ENCODE data around the gene ERICH4.
"Not testable (repeated sequence)": the region's sequence is repeated elsewhere in the genome, so short reads cannot be mapped to it uniquely, and the experiment has no call there.

The ERICH4 gene

GRCh38 chr19:41478171-41478570, 35.2 kb downstream of the ERICH4 start:
- DNase-seq (ENCODE audit: low read depth, low spot score) = no peak

GRCh38 chr19:41478875-41479756, 36.2 kb downstream of the ERICH4 start:
- no peak for DNase-seq (ENCODE audit: low read depth, low spot score)

- no peak for DNase-seq (ENCODE audit: low read depth, low spot score)
Observed at GRCh38 chr19:41479757-41480191, 36.8 kb downstream of the ERICH4 start.

GRCh38 chr19:41480336-41480735, 37.4 kb downstream of the ERICH4 start:
- no peak for DNase-seq (ENCODE audit: low read depth, low spot score)

GRCh38 chr19:41484822-41485221, 41.9 kb downstream of the ERICH4 start:
- no peak for DNase-seq (ENCODE audit: low read depth, low spot score)

- not testable (repeated sequence) for DNase-seq (ENCODE audit: low read depth, low spot score)
Observed at GRCh38 chr19:41486953-41487352, 44.0 kb downstream of the ERICH4 start.

- no peak for DNase-seq (ENCODE audit: low read depth, low spot score)
Observed at GRCh38 chr19:41492843-41493242, 49.9 kb downstream of the ERICH4 start.

All from ELF-1 (cell line).